K562 (cell line): Measurements from ENCODE around the gene TMC2. TPM values are rescaled to one million over a fixed set of nuclear protein-coding genes. Genes with fewer than 3 reads are reported as not detected.
A peak's percentile ranks its signal among the peaks of the same experiment; 100 is the strongest.

Experiments
- CHD2 ChIP-seq: IDR thresholded peaks from 2 replicates; pipeline ENCODE4 v1.6.1; 2011; ENCODE audit warnings: low read depth, low read length
- HES1 ChIP-seq: fragments of 450-650 bp; IDR thresholded peaks from 2 replicates; pipeline ENCODE4 v1.6.1; 2016; ENCODE audit warnings: low read depth, mild to moderate bottlenecking, moderate library complexity
- NONO ChIP-seq, 2 experiments: fragments of 200-400 bp in 1 of 2; fragments of 450-650 bp in 1 of 2; formaldehyde crosslinking in 1 of 2; IDR thresholded peaks; 2 replicates each; pipeline ENCODE4 v1.6.1; 2017; ENCODE audit warnings: low read depth in 2 of 2, mild to moderate bottlenecking in 2 of 2, moderate library complexity in 2 of 2, low read length in 1 of 2
- PHTF2 ChIP-seq: fragments of 250-450 bp; sonication (Bioruptor Pico); IDR thresholded peaks from 2 replicates; pipeline ENCODE4 v1.5.0; 2021; ENCODE audit warnings: mild to moderate bottlenecking
- PRDM10 ChIP-seq: fragments of 450-650 bp; IDR thresholded peaks from 2 replicates; pipeline ENCODE4 v1.6.1; 2018; ENCODE audit not compliant: partially characterized antibody
- SRF ChIP-seq, 2 experiments: fragments of 250-450, 450-650 bp in 1 of 2; sonication (Bioruptor Pico) in 1 of 2; sonication (generic) in 1 of 2; formaldehyde crosslinking; IDR thresholded peaks; 2 replicates each; pipeline versions ENCODE4 v1.5.0 to v1.5.1; 2020 to 2022; ENCODE audit warnings: mild to moderate bottlenecking in 1 of 2, missing genetic modification reagents in 1 of 2
- ZKSCAN8 ChIP-seq: fragments of 200-800 bp; sonication (Bioruptor generic); IDR thresholded peaks from 2 replicates; pipeline ENCODE4 v1.6.1; 2016; ENCODE audit warnings: missing genetic modification characterization, missing compliant biosample characterization
- ZNF407 ChIP-seq: fragments of 450-650 bp; IDR thresholded peaks from 2 replicates; pipeline ENCODE4 v1.6.1; 2016; ENCODE audit warnings: low read depth
- ZNF518B ChIP-seq: fragments of 250-450 bp; sonication (Bioruptor Pico); IDR thresholded peaks from 2 replicates; pipeline ENCODE4 v1.5.0; 2021; ENCODE audit warnings: mild to moderate bottlenecking, moderate library complexity
- ZNF766 ChIP-seq: fragments of 200-800 bp; sonication (Bioruptor generic); conservative IDR thresholded peaks from 2 replicates; pipeline ENCODE4 v1.6.1; 2016; ENCODE audit warnings: missing genetic modification characterization, missing compliant biosample characterization
- polyA plus RNA-seq, 8 experiments: library from polyadenylated mRNA; depleted of rRNA in 4 of 8; stranded (reverse) in 5 of 8; unstranded in 3 of 8; fragments of >200 nt; fragmentation: Nextera tagmentation in 2 of 8; fragmentation: Illumina TruSeq in 1 of 8; extraction: Ambion mirVana in 2 of 8; extraction: Trizol in 1 of 8; gene quantifications; 2 replicates each; pipeline versions ENCODE4 v1.2.1 to v1.2.3, GENCODE V29; 2011 to 2014; ENCODE audit warnings: inconsistent platforms in 1 of 8, missing spikeins in 1 of 8
- total RNA-seq, 7 experiments: library from RNA; depleted of rRNA in 6 of 7; stranded (reverse); fragments of >200 nt in 6 of 7; fragmentation: Illumina TruSeq in 2 of 7; extraction: Trizol in 2 of 7; gene quantifications; 2 replicates each; pipeline versions ENCODE4 v1.2.1 to v1.2.3, GENCODE V29; 2011 to 2021; ENCODE audit warnings: low replicate concordance in 1 of 7

The TMC2 gene
- total and polyA plus RNA-seq, 9 of the 15 experiments (the other 6 are each of a cell fraction or from before 2014, with no cell fraction given): not detected

GRCh38 chr20:2663887-2664719 is 127.7 kb downstream of the TMC2 start, which contains the start of gene IDH3B (continued):
- no peak for TF ChIP-seq ZNF407
- no peak for TF ChIP-seq ZNF518B (CRISPR knock-in tag)
- TF ChIP-seq CHD2: 0 out of 2 replicates have a peak, but pooled peaks have one; percentile 24
- TF ChIP-seq SRF (CRISPR knock-in tag; IDR thresholded peaks at IDR 0.05): no peak
- peak; percentile 26 for TF ChIP-seq PRDM10
- no peak for TF ChIP-seq PHTF2 (CRISPR knock-in tag)
- TF ChIP-seq ZKSCAN8: no peak
- no peak for TF ChIP-seq HES1
- no peak for TF ChIP-seq ZNF766 (CRISPR knock-in tag)
- TF ChIP-seq NONO (IDR thresholded peaks at IDR 0.05; ENCODE audit: low read depth in 2 of 2, low read length in 1 of 2): no peak
